TTC549 (cell line): ENCODE results near the gene MPP3.
"Not testable (repeated sequence)": the region's sequence is repeated elsewhere in the genome, so short reads cannot be mapped to it uniquely, and the experiment has no call there.

Experiments used
- FAIRE-seq: peaks from 2 replicates; lab custom pipeline; 2012; peaks lifted over from hg19 to GRCh38; lab: Jason Lieb, UNC

The MPP3 gene

GRCh38 chr17:43803758-43804157 lies 29.2 kb downstream of the MPP3 start:
- no peak for FAIRE-seq

- FAIRE-seq = no peak
Measured at GRCh38 chr17:43801844-43802243, 31.1 kb downstream of the MPP3 start.

GRCh38 chr17:43800736-43801135 lies 32.2 kb downstream of the MPP3 start:
- no peak for FAIRE-seq

GRCh38 chr17:43799047-43799446 lies 33.9 kb downstream of the MPP3 start:
- no peak for FAIRE-seq

- FAIRE-seq = not testable (repeated sequence)
Measured at GRCh38 chr17:43798024-43798423, 34.9 kb downstream of the MPP3 start.

- not testable (repeated sequence) for FAIRE-seq
Measured at GRCh38 chr17:43792668-43793067, 40.3 kb downstream of the MPP3 start.

- FAIRE-seq = peak; percentile 42
Measured at GRCh38 chr17:43791589-43791988, 41.4 kb downstream of the MPP3 start.

- no peak for FAIRE-seq
Measured at GRCh38 chr17:43790311-43790940, 42.5 kb downstream of the MPP3 start.

GRCh38 chr17:43789482-43789881 lies 43.5 kb downstream of the MPP3 start:
- no peak for FAIRE-seq

- FAIRE-seq = no peak
Measured at GRCh38 chr17:43788540-43788939, 44.4 kb downstream of the MPP3 start.

GRCh38 chr17:43787728-43788127 lies 45.2 kb downstream of the MPP3 start:
- FAIRE-seq = no peak

GRCh38 chr17:43784628-43785101 lies 48.3 kb downstream of the MPP3 start:
- FAIRE-seq = no peak

- no peak for FAIRE-seq
Measured at GRCh38 chr17:43784068-43784467, 48.9 kb downstream of the MPP3 start.

- no peak for FAIRE-seq
Measured at GRCh38 chr17:43782913-43783680, 49.8 kb downstream of the MPP3 start.

- FAIRE-seq = no peak
Measured at GRCh38 chr17:43780135-43780534, 52.8 kb downstream of the MPP3 start, which contains the start of gene CFAP97D1. Gene CFAP97D1 (plus strand): TSS chr17:43780435. CDS start chr17:43780463, 28 bp downstream.

GRCh38 chr17:43779145-43780125 lies 53.5 kb downstream of the MPP3 start:
- no peak for FAIRE-seq

GRCh38 chr17:43778337-43779144 lies 54.4 kb downstream of the MPP3 start, which contains the start of gene DUSP3:
Gene DUSP3 (minus strand): TSS chr17:43778977. CDS start chr17:43778924, 53 bp downstream.
- FAIRE-seq = no peak

GRCh38 chr17:43774304-43775250 lies 58.4 kb downstream of the MPP3 start:
- FAIRE-seq = no peak

- no peak for FAIRE-seq
Measured at GRCh38 chr17:43772877-43773648, 59.9 kb downstream of the MPP3 start.
